Endothelial cell of umbilical vein (primary cell): Measurements from ENCODE around the gene POLA1. TPM values are rescaled to one million over a fixed set of nuclear protein-coding genes. Genes with fewer than 3 reads are reported as not detected.

Experiments
- BruUV-seq: library from RNA; stranded (reverse); fragments of 400-500 nt; replicated peaks from 2 replicates; lab custom pipeline; 2021; lab: Mats Ljungman, UMichigan
- CTCF ChIA-PET: fragments of 300-600, 350-600 bp; sonication (Branson Sonifier 250); formaldehyde crosslinking; loops from one replicate; lab custom pipeline; 2021; ENCODE audit warnings: antibody characterized with exemption, inconsistent platforms; lab: Charles Lee
- POLR2A ChIA-PET: fragments of 300-600, 350-600 bp; sonication (Branson Sonifier 250); formaldehyde crosslinking; loops from one replicate; lab custom pipeline; 2021; ENCODE audit warnings: antibody characterized with exemption, inconsistent platforms; lab: Charles Lee
- DNase-seq: peaks from one replicate; pipeline ENCODE4 v3.0.0-alpha.2; 2011; ENCODE audit warnings: low read depth, low spot score
- FAIRE-seq: peaks from 2 replicates; lab custom pipeline; 2011; peaks lifted over from hg19 to GRCh38; lab: Jason Lieb, UNC
- H2AFZ ChIP-seq: 2 replicates; pipeline ENCODE4 v1.6.0; 2012; ENCODE audit warnings: low read depth, low read length, control low read depth, inconsistent platforms
- H3K27ac ChIP-seq: 2 replicates; pipeline ENCODE4 v1.5.1; 2011; ENCODE audit warnings: low read depth, mild to moderate bottlenecking, control low read depth, low read length, moderate library complexity; ENCODE audit not compliant: insufficient read depth
- H3K27me3 ChIP-seq, 2 experiments: 2 replicates each; pipeline versions ENCODE4 v1.6.0 to v1.6.1; 2011; ENCODE audit warnings: low read length in 2 of 2, mixed read lengths in 1 of 2; ENCODE audit not compliant: control insufficient read depth in 2 of 2, insufficient read depth in 2 of 2
- H3K36me3 ChIP-seq, 2 experiments: 2 replicates in 1 of 2; 3 replicates in 1 of 2; pipeline ENCODE4 v1.5.1; 2011; ENCODE audit warnings: low read length in 2 of 2, mild to moderate bottlenecking in 1 of 2, moderate library complexity in 1 of 2; ENCODE audit not compliant: control insufficient read depth in 2 of 2, insufficient read depth in 2 of 2; ENCODE audit errors: extremely low read depth in 1 of 2
- H3K4me1 ChIP-seq: 3 replicates; pipeline ENCODE4 v1.5.1; 2011; ENCODE audit warnings: mild to moderate bottlenecking, low read length; ENCODE audit not compliant: control insufficient read depth, insufficient read depth; ENCODE audit errors: extremely low read depth
- H3K4me2 ChIP-seq: 2 replicates; pipeline ENCODE4 v1.6.1; 2011; ENCODE audit warnings: low read length, control low read depth, mixed read lengths; ENCODE audit not compliant: insufficient read depth
- H3K4me3 ChIP-seq, 3 experiments: fragments of 200-600 bp in 1 of 3; sonication (generic), shearing (Covaris generic) in 1 of 3; replicated peaks in 1 of 3; 2 replicates each; pipeline ENCODE4 v1.5.1; 2011 to 2016; ENCODE audit warnings: control low read depth in 3 of 3, low read length in 3 of 3, mild to moderate bottlenecking in 2 of 3, inconsistent platforms in 1 of 3, low read depth in 1 of 3, moderate library complexity in 1 of 3; ENCODE audit not compliant: insufficient read depth in 1 of 3
- H3K79me2 ChIP-seq: 2 replicates; pipeline ENCODE4 v1.6.0; 2012; ENCODE audit warnings: low read length, inconsistent platforms; ENCODE audit not compliant: control insufficient read depth, insufficient read depth
- H3K9ac ChIP-seq: replicated peaks from 2 replicates; pipeline ENCODE3; 2011; ENCODE audit warnings: low read length, control low read depth; ENCODE audit not compliant: insufficient read depth; ENCODE audit errors: extremely low read depth
- H3K9me1 ChIP-seq: replicated peaks from 3 replicates; pipeline ENCODE4 v1.6.0; 2011; ENCODE audit warnings: mild to moderate bottlenecking, low read length; ENCODE audit not compliant: control insufficient read depth, insufficient read depth; ENCODE audit errors: extremely low read depth
- H3K9me3 ChIP-seq: replicated peaks from 2 replicates; pipeline ENCODE4 v1.5.1; 2012; ENCODE audit warnings: low read length, inconsistent platforms; ENCODE audit not compliant: control insufficient read depth, insufficient read depth
- H4K20me1 ChIP-seq: replicated peaks from 2 replicates; pipeline ENCODE3; 2011; ENCODE audit warnings: mild to moderate bottlenecking, low read length; ENCODE audit not compliant: control insufficient read depth, insufficient read depth; ENCODE audit errors: extremely low read depth
- CTCF ChIP-seq, 2 donors: IDR thresholded peaks; 1 replicate in 1 of 2; 2 replicates in 1 of 2; pipeline ENCODE4 v1.5.1; 2011; ENCODE audit warnings: low read length in 2 of 2, mild to moderate bottlenecking in 2 of 2, moderate library complexity in 2 of 2, control low read depth in 1 of 2, inconsistent platforms in 1 of 2, low read depth in 1 of 2; ENCODE audit not compliant: insufficient read depth in 1 of 2; ENCODE audit errors: extremely low read depth in 1 of 2
- EZH2 ChIP-seq: IDR thresholded peaks from 2 replicates; pipeline ENCODE4 v1.6.1; 2012; ENCODE audit warnings: borderline replicate concordance, low read depth, mild to moderate bottlenecking, moderate library complexity, low read length, inconsistent platforms; ENCODE audit not compliant: severe bottlenecking
- FOS ChIP-seq: IDR thresholded peaks from 2 replicates; pipeline ENCODE4 v1.6.1; 2011; ENCODE audit warnings: mild to moderate bottlenecking, low read length, moderate library complexity, borderline replicate concordance; ENCODE audit not compliant: insufficient read depth
- GATA2 ChIP-seq: IDR thresholded peaks from 2 replicates; pipeline ENCODE4 v1.7.0; 2011; ENCODE audit warnings: low read depth, mild to moderate bottlenecking, moderate library complexity, mixed read lengths, low read length; ENCODE audit not compliant: insufficient read length, insufficient read depth
- JUN ChIP-seq: IDR thresholded peaks from 2 replicates; pipeline ENCODE4 v1.6.1; 2011; ENCODE audit warnings: borderline replicate concordance, low read depth; ENCODE audit not compliant: insufficient read length, insufficient read depth
- MAX ChIP-seq: IDR thresholded peaks from 2 replicates; pipeline ENCODE4 v1.6.1; 2011; ENCODE audit not compliant: insufficient read depth, insufficient read length
- MYC ChIP-seq: IDR thresholded peaks from one replicate; pipeline ENCODE4 v1.6.1; 2011; ENCODE audit warnings: mild to moderate bottlenecking, low read depth, low read length
- POLR2A ChIP-seq: IDR thresholded peaks from 2 replicates; pipeline ENCODE4 v1.6.1; 2012; ENCODE audit warnings: low read depth, mild to moderate bottlenecking, control low read depth, low read length
- POLR2AphosphoS5 ChIP-seq: IDR thresholded peaks from 2 replicates; pipeline ENCODE4 v1.6.1; 2012; ENCODE audit warnings: low read depth, mild to moderate bottlenecking, control low read depth, low read length, moderate library complexity; ENCODE audit not compliant: insufficient read depth
- dilution Hi-C: fragments of 300-500 bp; cut with MboI; formaldehyde crosslinking; loops from one replicate; pipeline ENCODE4 v1.15.0; 2019; ENCODE audit warnings: low sequenced_read_pairs; ENCODE audit not compliant: extremely low pct_ligation_motif_present
- intact Hi-C: fragments of 100-400 bp; cut with micrococcal nuclease; formaldehyde crosslinking; loops from one replicate; pipeline ENCODE4 v1.10.0; 2022
- polyA plus RNA-seq, 4 experiments: library from polyadenylated mRNA; depleted of rRNA in 3 of 4; stranded (reverse) in 3 of 4; unstranded in 1 of 4; fragments of >200 nt; gene quantifications; 2 replicates each; pipeline versions ENCODE4 v1.2.1 to v1.2.3, GENCODE V29; 2011 to 2012; ENCODE audit warnings: missing spikeins in 1 of 4
- total RNA-seq: library from RNA; stranded (reverse); gene quantifications from 2 replicates; pipeline ENCODE4 v1.2.3, GENCODE V29; 2021

Gene POLA1
- total and polyA plus RNA-seq, 2 donors (not counting 3 experiments of a cell fraction or from before 2014, with no cell fraction given): 1.8 to 18.6 TPM

DNA sequence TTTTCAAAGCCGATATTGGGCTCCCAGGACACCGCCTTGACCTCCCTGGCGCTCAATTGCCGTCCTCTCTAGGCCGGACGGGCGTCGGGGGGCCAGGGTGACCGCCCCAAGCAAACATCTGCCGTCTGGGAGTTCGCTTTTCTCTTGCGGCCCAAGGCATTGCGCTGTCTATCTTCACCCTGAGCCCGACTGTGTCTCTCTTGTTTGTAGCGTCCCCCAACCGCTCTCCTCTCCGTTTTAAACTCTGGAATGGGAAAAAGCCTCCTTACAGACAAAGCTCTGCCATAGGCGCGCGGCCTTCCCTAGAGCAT is 322.6 kb downstream of the POLA1 start:
- Histone ChIP-seq H3K4me1 (peaks cover 2% of the 10 kb centered on the region), H4K20me1 (no peaks in the 10 kb centered on the region), H3K4me2 (no peak overlapping the region), H3K9me1 (no peaks in the 10 kb centered on the region), H3K36me3 (no peaks in the 10 kb centered on the region), H3K9me3 (no peaks in the 10 kb centered on the region), H3K9ac (no peak overlapping the region), H3K27me3 (peaks cover 69 to 93% of the 10 kb centered on the region in 2 experiments), H3K79me2 (no peaks in the 10 kb centered on the region), H2AFZ (no peak overlapping the region), H3K27ac (no peak overlapping the region), H3K4me3 (no peak overlapping the region)
- ChIA-PET POLR2A (no interaction called here), CTCF (interaction anchor here (1.3 to 1.4 kb wide), 2 partner anchors 174 to 178 kb away, joined by 3 to 5 read pairs; no protein-coding TSS in a partner anchor)
- DNase-seq (no peak), FAIRE-seq (no peak)
- dilution Hi-C loops (no loop called here), intact Hi-C loops (no loop called here)
- TF ChIP-seq POLR2AphosphoS5: no peak
- TF ChIP-seq FOS: no peak
- TF ChIP-seq EZH2: peak; percentile 2
- TF ChIP-seq CTCF (IDR thresholded peaks at IDR 0.05; ENCODE audit: extremely low read depth in 1 of 2, insufficient read depth in 1 of 2, low read depth in 1 of 2, low read length in 2 of 2): no peak
- no TSS peak for BruUV-seq

- no peak overlapping the region for H2AFZ ChIP-seq
- no peak overlapping the region for H3K27ac ChIP-seq
- DNase-seq: no peak
- CTCF ChIA-PET: interaction anchor here (1.3 kb wide), 1 partner anchor 175 kb away, joined by 3 read pairs; no protein-coding TSS in a partner anchor
- POLR2A ChIA-PET: no interaction called here
- no peak overlapping the region for H3K4me3 ChIP-seq
- peaks cover 69 to 93% of the 10 kb centered on the region in 2 experiments for H3K27me3 ChIP-seq
- H3K4me2 ChIP-seq: no peak overlapping the region
- no peaks in the 10 kb centered on the region for H4K20me1 ChIP-seq
- H3K9ac ChIP-seq: no peak overlapping the region
- H3K9me1 ChIP-seq: no peaks in the 10 kb centered on the region
- dilution Hi-C loops: no loop called here
- no peaks in the 10 kb centered on the region for H3K9me3 ChIP-seq
- TF ChIP-seq POLR2AphosphoS5 (no peak), JUN (no peak), EZH2 (peak; percentile 22), FOS (no peak), POLR2A (no peak), MAX (no peak), MYC (no peak), GATA2 (no peak), CTCF (IDR thresholded peaks at IDR 0.05; ENCODE audit: extremely low read depth in 1 of 2, insufficient read depth in 1 of 2, low read depth in 1 of 2, low read length in 2 of 2) (no peak)
- no peaks in the 10 kb centered on the region for H3K79me2 ChIP-seq
- intact Hi-C loops: no loop called here
- peaks cover 2% of the 10 kb centered on the region for H3K4me1 ChIP-seq
- no peak for FAIRE-seq
- H3K36me3 ChIP-seq: no peaks in the 10 kb centered on the region
- no TSS peak for BruUV-seq
Observed at GRCh38 chrX:25016938-25017598, 323.4 kb downstream of the POLA1 start.
